ENCODE data around the gene RNF138. TPM values are rescaled to one million over a fixed set of nuclear protein-coding genes. Genes with fewer than 3 reads are reported as not detected.

Gene RNF138
- polyA plus RNA-seq, 3 donors: 62.8 to 70.5 (median 67.1) TPM

DNA sequence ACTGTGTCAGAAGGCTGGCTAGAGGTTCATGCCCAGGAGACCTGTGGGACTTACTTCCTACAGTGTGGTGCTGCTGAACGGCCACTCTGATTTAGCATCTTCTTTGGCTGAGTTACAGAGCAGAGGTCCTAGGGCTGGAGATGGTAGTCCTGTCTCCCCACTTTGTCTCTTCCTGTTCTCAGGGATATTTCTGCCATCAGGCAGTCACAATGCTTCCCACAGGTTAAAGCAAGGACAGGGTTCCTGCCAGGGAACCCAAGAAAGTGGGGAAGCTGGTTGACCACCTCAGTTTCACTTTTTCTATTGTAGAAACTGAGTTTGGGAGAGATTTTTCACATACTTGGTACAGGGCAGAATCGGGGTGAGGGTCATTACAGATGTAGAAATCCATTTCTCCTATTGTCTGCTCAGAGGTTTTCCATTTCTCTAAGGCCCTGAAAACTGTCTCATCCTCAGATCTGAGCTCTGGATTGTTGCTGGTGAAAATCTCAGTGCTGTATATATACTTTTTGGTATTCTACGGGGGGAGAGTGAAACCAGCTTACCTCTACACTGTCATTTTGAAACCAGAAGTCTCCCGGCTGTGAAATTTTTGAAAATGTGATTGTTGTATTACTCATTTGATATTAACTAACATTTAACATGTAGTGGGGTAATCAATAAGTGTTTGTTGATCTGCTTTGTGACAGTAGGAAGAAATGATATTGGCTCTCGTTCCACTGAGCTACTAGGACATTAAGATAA, 61.2 kb downstream of the RNF138 start:
- no peak overlapping the region for H3K9ac ChIP-seq (ENCODE audit: insufficient read depth, low read length, poor library complexity, severe bottlenecking)
- 100% methylated on average over 1 of the region's 5 CpGs for WGBS (ENCODE audit: insufficient coverage)
- no peak overlapping the region for H3K4me2 ChIP-seq (replicated peaks; ENCODE audit: extremely low read depth, low read length, poor library complexity, severe bottlenecking)
- H3K27me3 ChIP-seq (ENCODE audit: control insufficient read depth in 2 of 2, insufficient read depth in 2 of 2, low read length in 2 of 2): no peaks in the 10 kb centered on the region
- TF ChIP-seq, protein P1, sequence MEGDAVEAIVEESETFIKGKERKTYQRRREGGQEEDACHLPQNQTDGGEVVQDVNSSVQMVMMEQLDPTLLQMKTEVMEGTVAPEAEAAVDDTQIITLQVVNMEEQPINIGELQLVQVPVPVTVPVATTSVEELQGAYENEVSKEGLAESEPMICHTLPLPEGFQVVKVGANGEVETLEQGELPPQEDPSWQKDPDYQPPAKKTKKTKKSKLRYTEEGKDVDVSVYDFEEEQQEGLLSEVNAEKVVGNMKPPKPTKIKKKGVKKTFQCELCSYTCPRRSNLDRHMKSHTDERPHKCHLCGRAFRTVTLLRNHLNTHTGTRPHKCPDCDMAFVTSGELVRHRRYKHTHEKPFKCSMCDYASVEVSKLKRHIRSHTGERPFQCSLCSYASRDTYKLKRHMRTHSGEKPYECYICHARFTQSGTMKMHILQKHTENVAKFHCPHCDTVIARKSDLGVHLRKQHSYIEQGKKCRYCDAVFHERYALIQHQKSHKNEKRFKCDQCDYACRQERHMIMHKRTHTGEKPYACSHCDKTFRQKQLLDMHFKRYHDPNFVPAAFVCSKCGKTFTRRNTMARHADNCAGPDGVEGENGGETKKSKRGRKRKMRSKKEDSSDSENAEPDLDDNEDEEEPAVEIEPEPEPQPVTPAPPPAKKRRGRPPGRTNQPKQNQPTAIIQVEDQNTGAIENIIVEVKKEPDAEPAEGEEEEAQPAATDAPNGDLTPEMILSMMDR (IDR thresholded peaks at IDR 0.05): no peak
- Mint-ChIP-seq H3K36me3 (no peaks in the 10 kb centered on the region), H3K9me3 (peaks cover 4 to 25% (median 18%) of the 10 kb centered on the region in 7 donors), H3K27ac (no peak overlapping the region), H3K4me3 (no peak overlapping the region), H3K27me3 (ENCODE audit: low read depth in 3 of 3) (peaks cover 1 to 2% (median 2%) of the 10 kb centered on the region in 3 donors), H3K4me1 (peaks cover 17% of the 10 kb centered on the region)
- intact Hi-C loops (cut with micrococcal nuclease): no loop called here
- peaks cover 0 to 15% of the 10 kb centered on the region in 2 donors for H3K9me3 ChIP-seq (replicated peaks in 1 of 2; ENCODE audit: control insufficient read depth in 1 of 2, insufficient read depth in 1 of 2, low read length in 2 of 2)
- no peak for DNase-seq
- H3K4me3 ChIP-seq (replicated peaks in 1 of 3; ENCODE audit: low read depth in 2 of 3, low read length in 3 of 3): no peak overlapping the region
- H4K20me1 ChIP-seq (ENCODE audit: insufficient read depth, low read length): no peaks in the 10 kb centered on the region
- H3K79me2 ChIP-seq (ENCODE audit: insufficient read depth, low read length): no peaks in the 10 kb centered on the region
- peaks cover 13 to 17% of the 10 kb centered on the region in 2 donors for H3K4me1 ChIP-seq (ENCODE audit: control insufficient read depth in 1 of 2, insufficient read depth in 2 of 2, low read length in 2 of 2)
- H2AFZ ChIP-seq (ENCODE audit: insufficient read depth, low read depth, low read length, poor library complexity, severe bottlenecking): no peak overlapping the region
- H3K27ac ChIP-seq (ENCODE audit: low read depth in 1 of 2, low read length in 2 of 2): no peak overlapping the region
- no peaks in the 10 kb centered on the region for H3K36me3 ChIP-seq (replicated peaks in 1 of 2; ENCODE audit: control insufficient read depth in 1 of 2, insufficient read depth in 2 of 2, low read length in 2 of 2)

DNA sequence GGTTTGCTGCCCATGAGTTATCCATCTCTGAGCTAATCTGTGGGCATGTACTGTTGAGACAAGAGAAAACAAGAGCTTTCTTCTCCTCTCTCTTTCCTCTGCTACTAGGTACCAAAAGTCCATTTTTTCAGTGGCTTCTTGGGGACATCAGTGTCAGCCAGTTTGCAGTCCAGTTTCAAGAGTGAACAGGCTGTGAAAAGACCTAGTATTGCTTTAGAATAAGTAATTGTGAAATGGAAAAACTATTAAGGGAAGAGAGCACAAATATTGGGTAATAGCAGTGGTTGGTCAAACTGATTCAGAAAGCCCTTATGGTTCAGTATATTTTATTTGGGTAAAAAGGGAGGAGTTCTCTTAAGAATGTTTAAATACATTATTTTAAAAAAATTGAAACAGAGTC, 65.2 kb downstream of the RNF138 start:
- H3K9ac ChIP-seq (ENCODE audit: insufficient read depth, low read length, poor library complexity, severe bottlenecking): no peak overlapping the region
- Mint-ChIP-seq H3K27me3 (ENCODE audit: low read depth in 3 of 3) (peaks cover 10 to 13% (median 11%) of the 10 kb centered on the region in 3 donors), H3K4me3 (no peak overlapping the region), H3K36me3 (no peaks in the 10 kb centered on the region), H3K27ac (no peak overlapping the region), H3K9me3 (peaks cover 4 to 25% (median 12%) of the 10 kb centered on the region in 7 donors), H3K4me1 (peaks cover 25% of the 10 kb centered on the region)
- H3K36me3 ChIP-seq (replicated peaks in 1 of 2; ENCODE audit: control insufficient read depth in 1 of 2, insufficient read depth in 2 of 2, low read length in 2 of 2): no peaks in the 10 kb centered on the region
- H3K9me3 ChIP-seq (replicated peaks in 1 of 2; ENCODE audit: control insufficient read depth in 1 of 2, insufficient read depth in 1 of 2, low read length in 2 of 2): peaks cover 0 to 12% of the 10 kb centered on the region in 2 donors
- H3K27me3 ChIP-seq (ENCODE audit: control insufficient read depth in 2 of 2, insufficient read depth in 2 of 2, low read length in 2 of 2): peaks cover 0 to 3% of the 10 kb centered on the region in 2 donors
- no peak overlapping the region for H3K4me2 ChIP-seq (replicated peaks; ENCODE audit: extremely low read depth, low read length, poor library complexity, severe bottlenecking)
- no peaks in the 10 kb centered on the region for H4K20me1 ChIP-seq (ENCODE audit: insufficient read depth, low read length)
- peaks cover 20 to 23% of the 10 kb centered on the region in 2 donors for H3K4me1 ChIP-seq (ENCODE audit: control insufficient read depth in 1 of 2, insufficient read depth in 2 of 2, low read length in 2 of 2)
- intact Hi-C loops (cut with micrococcal nuclease): no loop called here
- no peak overlapping the region for H3K4me3 ChIP-seq (replicated peaks in 1 of 3; ENCODE audit: low read depth in 2 of 3, low read length in 3 of 3)
- H3K27ac ChIP-seq (ENCODE audit: low read depth in 1 of 2, low read length in 2 of 2): no peak overlapping the region
- no peaks in the 10 kb centered on the region for H3K79me2 ChIP-seq (ENCODE audit: insufficient read depth, low read length)
- DNase-seq: no peak
- TF ChIP-seq, protein P1 (IDR thresholded peaks at IDR 0.05): no peak
- no peak overlapping the region for H2AFZ ChIP-seq (ENCODE audit: insufficient read depth, low read depth, low read length, poor library complexity, severe bottlenecking)
